Testis (tissue), 3 donors: ENCODE results near the gene KRT13. TPM values are rescaled to one million over a fixed set of nuclear protein-coding genes. Genes with fewer than 3 reads are reported as not detected.

Source experiments
- DNase-seq: peaks from one replicate; pipeline ENCODE4 v3.0.0-alpha.2; 2019
- H3K27ac ChIP-seq, 2 donors: fragments of 200-600 bp; sonication (generic); one replicate each; pipeline ENCODE4 v1.5.1; 2019
- H3K27me3 ChIP-seq: fragments of 200-600 bp; sonication (generic); one replicate; pipeline ENCODE4 v1.5.1; 2019
- H3K36me3 ChIP-seq: fragments of 200-600 bp; sonication (generic); one replicate; pipeline ENCODE4 v1.5.1; 2017; ENCODE audit warnings: low read depth; ENCODE audit errors: missing control alignments
- H3K4me1 ChIP-seq: fragments of 200-600 bp; sonication (generic); one replicate; pipeline ENCODE4 v1.5.1; 2019
- H3K4me3 ChIP-seq, 2 donors: fragments of 200-600 bp; sonication (generic); one replicate each; pipeline ENCODE4 v1.5.1; 2017 to 2019
- H3K9me3 ChIP-seq: fragments of 200-600 bp; sonication (generic); one replicate; pipeline ENCODE4 v1.5.1; 2017
- CTCF ChIP-seq, 3 experiments: fragments of 450-650 bp in 2 of 3; fragments of 200-600 bp in 1 of 3; sonication (generic) in 1 of 3; IDR thresholded peaks; one replicate each; pipeline ENCODE4 v1.5.1; 2016 to 2019; ENCODE audit warnings: antibody characterized with exemption in 3 of 3, mild to moderate bottlenecking in 2 of 3, moderate library complexity in 1 of 3
- POLR2A ChIP-seq: fragments of 450-650 bp; IDR thresholded peaks from one replicate; pipeline ENCODE4 v1.6.1; 2017; ENCODE audit warnings: antibody characterized with exemption, mild to moderate bottlenecking, moderate library complexity
- WGBS, 2 donors: methylation state at CpG; one replicate each; pipeline ENCODE4 v1.1.5; 2018; 5-methylcytosine and 5-hydroxymethylcytosine counted together
- intact Hi-C: fragments of 100-400 bp; cut with DNase I; formaldehyde crosslinking; loops from one replicate; pipeline ENCODE4 v1.15.1; 2023; ENCODE audit warnings: low total_unique reads
- polyA plus RNA-seq: library from polyadenylated mRNA; stranded (reverse); fragments of 350-450 nt; fragmentation: Illumina TruSeq; extraction: RNeasy Lipid Tissue Mini Kit (QIAGEN cat#74804); gene quantifications from one replicate; pipeline ENCODE4 v1.2.3, GENCODE V29; 2014; ENCODE audit warnings: low read depth, low replicate concordance; ENCODE audit not compliant: insufficient read depth
- total RNA-seq, 2 donors: library from RNA; depleted of rRNA; stranded (reverse); fragments of >200 nt; gene quantifications; one replicate each; pipeline ENCODE4 v1.2.3, GENCODE V29; 2016

Gene KRT13
- total and polyA plus RNA-seq, 3 donors from 2014 or later: 2.4 to 21.4 (median 7.7) TPM

- Histone ChIP-seq H3K36me3 (no peaks in the 10 kb centered on the region), H3K4me1 (peaks cover 2% of the 10 kb centered on the region), H3K9me3 (no peaks in the 10 kb centered on the region), H3K27me3 (no peaks in the 10 kb centered on the region), H3K27ac (no peak overlapping the region), H3K4me3 (no peak overlapping the region)
- TF ChIP-seq POLR2A (no peak), CTCF (IDR thresholded peaks at IDR 0.05) (no peak)
- DNase-seq: no peak
- intact Hi-C loops: no loop called here
- WGBS, 2 donors: 57 to 58% methylated on average over 2 of the region's 2 CpGs
Measured at GRCh38 chr17:41542357-41542756, 36.9 kb upstream of the KRT13 start.

GRCh38 chr17:41540921-41541625 lies 35.7 kb upstream of the KRT13 start:
- Histone ChIP-seq H3K9me3 (no peaks in the 10 kb centered on the region), H3K36me3 (no peaks in the 10 kb centered on the region), H3K4me1 (no peaks in the 10 kb centered on the region), H3K27me3 (no peaks in the 10 kb centered on the region), H3K27ac (no peak overlapping the region), H3K4me3 (no peak overlapping the region)
- no peak for TF ChIP-seq CTCF (IDR thresholded peaks at IDR 0.05)
- no peak for TF ChIP-seq POLR2A
- intact Hi-C loops: no loop called here
- DNase-seq: no peak
- WGBS, 2 donors: 88 to 91% methylated on average over 10 of the region's 10 CpGs

DNA sequence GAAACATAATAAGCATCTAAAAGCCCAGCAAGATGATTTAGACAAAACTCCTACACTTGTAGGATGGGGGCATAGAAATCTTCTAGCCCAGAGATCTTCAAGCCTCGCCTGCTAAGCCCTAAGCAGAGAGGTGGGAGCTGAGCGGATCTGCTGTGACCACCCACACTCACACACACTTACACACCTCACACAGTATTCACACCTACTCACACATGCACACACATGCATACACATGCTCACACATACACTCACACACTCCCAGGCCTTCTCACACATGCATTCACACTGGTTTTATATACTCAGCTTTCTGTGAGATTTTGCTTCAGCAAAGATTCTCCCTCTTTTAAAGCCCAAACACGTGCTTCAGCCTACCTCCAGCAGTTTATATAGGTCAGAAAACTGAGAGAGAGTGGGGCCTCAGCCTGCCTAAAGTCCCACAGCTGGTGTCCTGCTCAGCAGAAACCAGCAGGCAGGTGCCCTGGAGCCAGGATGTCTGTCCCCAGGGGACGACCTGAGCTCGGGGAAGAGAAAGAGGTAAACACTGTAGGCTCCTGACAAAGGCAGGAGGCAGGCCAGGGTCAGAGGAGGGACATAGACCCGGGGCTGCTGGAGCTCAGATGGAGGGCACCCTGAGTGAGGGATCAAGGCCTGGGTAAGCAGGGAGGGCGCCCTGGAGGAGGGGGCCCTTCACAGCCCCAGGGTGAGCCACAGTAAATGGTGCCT lies 34.7 kb upstream of the KRT13 start:
- TF ChIP-seq POLR2A (no peak), CTCF (IDR thresholded peaks at IDR 0.05) (no peak)
- Histone ChIP-seq H3K4me1 (no peaks in the 10 kb centered on the region), H3K27me3 (no peaks in the 10 kb centered on the region), H3K27ac (no peak overlapping the region), H3K9me3 (no peaks in the 10 kb centered on the region), H3K4me3 (no peak overlapping the region), H3K36me3 (no peaks in the 10 kb centered on the region)
- intact Hi-C loops: no loop called here
- DNase-seq: no peak
- WGBS, 2 donors: 82 to 84% methylated on average over 7 of the region's 7 CpGs

DNA sequence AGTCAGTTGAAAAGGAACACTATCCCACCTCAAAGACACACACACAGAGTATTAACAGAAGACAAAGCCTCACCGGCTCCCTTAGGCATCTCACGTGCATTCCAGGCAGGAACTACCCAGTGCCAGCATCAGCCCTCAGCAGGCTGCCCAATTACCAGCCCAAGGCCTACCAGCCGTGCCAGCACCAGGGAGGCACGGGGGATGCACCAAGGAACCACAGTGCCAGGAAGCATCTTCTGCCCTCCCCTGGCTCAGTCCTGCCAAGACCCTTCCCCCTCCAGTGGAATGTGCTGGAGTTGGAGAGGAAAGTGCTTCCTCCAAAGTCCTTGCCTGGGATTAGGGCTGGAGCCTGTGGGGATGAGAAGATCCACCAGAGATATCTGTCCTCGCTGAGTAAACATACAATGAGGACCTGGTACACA lies 33.7 kb upstream of the KRT13 start:
- WGBS, 2 donors: 71 to 74% methylated on average over 5 of the region's 5 CpGs
- intact Hi-C loops: no loop called here

More for the DNA sequence above, 33.7 kb upstream of the KRT13 start:
- H3K4me1 ChIP-seq: no peaks in the 10 kb centered on the region
- H3K9me3 ChIP-seq: no peaks in the 10 kb centered on the region
- no peaks in the 10 kb centered on the region for H3K36me3 ChIP-seq
- no peaks in the 10 kb centered on the region for H3K27me3 ChIP-seq
- H3K27ac ChIP-seq: no peak overlapping the region
- TF ChIP-seq POLR2A: no peak
- TF ChIP-seq CTCF (IDR thresholded peaks at IDR 0.05): no peak
- H3K4me3 ChIP-seq: no peak overlapping the region
- DNase-seq: no peak
